Gastroesophageal sphincter (tissue), 3 donors: ENCODE measurements around the gene OTOP3.

Source experiments
- CTCF ChIP-seq, 4 experiments: fragments of 200-600 bp in 2 of 4; fragments of 450-650 bp in 2 of 4; sonication (generic) in 1 of 4; IDR thresholded peaks; one replicate each; pipeline ENCODE4 v1.5.1; 2017 to 2019; ENCODE audit warnings: antibody characterized with exemption in 4 of 4, mild to moderate bottlenecking in 2 of 4, moderate library complexity in 2 of 4
- POLR2A ChIP-seq, 2 donors: fragments of 450-650 bp; IDR thresholded peaks; one replicate each; pipeline ENCODE4 v1.6.1; 2017; ENCODE audit warnings: antibody characterized with exemption in 2 of 2, mild to moderate bottlenecking in 2 of 2, moderate library complexity in 1 of 2

DNA sequence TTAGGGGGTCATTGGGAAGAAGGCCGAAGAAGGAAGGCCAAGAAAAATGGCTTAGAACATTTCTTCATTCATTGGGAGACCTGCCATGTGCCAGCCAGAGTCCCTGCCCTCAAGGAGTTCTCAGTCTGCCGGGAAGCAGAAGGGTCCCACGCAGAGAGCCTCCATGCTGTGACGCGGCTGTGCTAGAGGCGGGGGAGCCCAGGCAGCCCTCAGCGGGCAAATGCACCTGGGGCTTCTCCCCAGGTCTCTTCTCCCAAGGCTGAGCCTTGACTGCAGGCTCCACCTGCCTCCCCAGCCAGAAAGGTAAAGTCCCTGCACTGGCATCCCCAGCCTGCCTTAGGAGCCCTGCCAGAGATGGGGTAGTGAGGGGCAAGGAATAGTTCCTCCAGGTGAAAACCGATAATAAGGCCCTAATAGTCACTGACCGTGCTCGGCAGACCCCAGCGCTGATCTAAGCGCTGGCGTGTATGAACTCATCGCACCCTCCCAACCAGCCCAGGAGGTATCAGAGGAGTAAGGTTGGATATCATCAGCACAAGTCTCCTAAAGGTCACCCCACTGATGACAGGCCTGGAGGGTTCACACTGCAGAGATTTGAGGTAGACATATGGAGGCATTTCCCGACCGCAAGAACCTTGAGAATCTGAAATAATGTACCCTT lies 45.8 kb downstream of the OTOP3 start:
- TF ChIP-seq POLR2A (IDR thresholded peaks at IDR 0.05) (no peak), CTCF (IDR thresholded peaks at IDR 0.05) (no peak)
